Measurements from ENCODE around the gene OPHN1.

Gene OPHN1

DNA sequence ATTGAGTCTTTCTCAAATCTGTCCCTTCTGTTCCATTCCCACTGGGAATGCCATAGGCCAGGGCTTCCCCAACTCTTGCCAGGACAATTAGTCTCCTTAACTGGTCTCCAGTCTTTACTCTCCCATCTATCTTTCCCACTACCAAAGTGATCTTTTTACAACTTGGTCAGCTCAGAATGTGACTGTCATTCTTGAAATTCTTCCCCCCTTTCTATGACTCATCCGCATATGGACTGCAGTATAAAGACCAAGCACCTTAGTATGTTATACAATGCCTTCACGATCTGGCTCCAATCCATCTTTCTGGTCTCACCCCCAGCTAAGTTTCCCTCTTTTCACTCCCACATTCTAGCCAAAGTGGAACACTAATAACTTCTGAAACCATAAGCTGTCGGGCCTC lies 383.8 kb downstream of the OPHN1 start:
- no peak for DNase-seq

DNA sequence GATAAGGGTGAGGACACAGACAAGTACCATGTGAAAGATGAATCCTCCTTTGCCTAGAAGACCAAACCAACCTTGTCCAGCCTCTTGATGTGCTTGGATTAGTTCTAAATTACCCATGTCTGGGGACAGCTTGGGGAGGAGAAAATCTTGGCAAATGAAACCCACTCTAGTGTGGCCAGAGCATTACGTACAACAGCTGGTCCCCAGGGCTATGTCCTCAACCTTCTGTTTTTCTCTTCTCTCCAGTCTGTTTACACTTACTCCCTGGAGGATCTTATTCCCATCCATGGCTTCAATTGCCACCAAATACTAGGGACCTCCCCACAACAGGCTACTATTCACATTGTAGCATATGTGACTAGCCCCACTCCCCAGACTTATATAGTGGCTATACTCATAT lies 384.5 kb downstream of the OPHN1 start:
- no peak for DNase-seq

DNA sequence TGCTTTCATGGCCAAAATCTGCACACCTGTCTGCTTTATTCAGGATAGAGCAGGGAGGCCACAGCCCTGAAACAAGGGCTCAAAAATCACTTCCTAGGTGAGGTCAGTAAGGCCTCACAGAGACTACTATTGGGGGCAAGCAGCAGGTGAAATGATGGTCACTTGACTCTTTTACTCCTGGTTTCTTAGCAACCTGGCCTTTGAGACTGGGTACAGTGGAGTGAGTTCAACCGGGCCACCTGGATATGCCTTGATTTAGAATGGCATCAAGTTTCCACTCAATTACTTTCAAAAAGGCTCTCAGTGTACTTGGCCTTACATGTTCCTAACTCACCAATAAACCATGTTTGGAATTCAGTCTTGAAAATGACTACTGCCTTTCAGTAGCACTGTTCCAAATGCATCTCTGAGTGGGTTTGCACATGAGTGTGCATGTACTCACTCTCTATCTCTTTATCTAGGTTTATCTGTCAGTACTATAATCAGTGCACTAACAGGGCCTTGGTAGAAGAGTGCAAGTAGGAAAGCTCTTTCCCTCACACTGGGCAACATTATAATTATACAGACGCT lies 388.2 kb downstream of the OPHN1 start:
- no peak for DNase-seq

DNA sequence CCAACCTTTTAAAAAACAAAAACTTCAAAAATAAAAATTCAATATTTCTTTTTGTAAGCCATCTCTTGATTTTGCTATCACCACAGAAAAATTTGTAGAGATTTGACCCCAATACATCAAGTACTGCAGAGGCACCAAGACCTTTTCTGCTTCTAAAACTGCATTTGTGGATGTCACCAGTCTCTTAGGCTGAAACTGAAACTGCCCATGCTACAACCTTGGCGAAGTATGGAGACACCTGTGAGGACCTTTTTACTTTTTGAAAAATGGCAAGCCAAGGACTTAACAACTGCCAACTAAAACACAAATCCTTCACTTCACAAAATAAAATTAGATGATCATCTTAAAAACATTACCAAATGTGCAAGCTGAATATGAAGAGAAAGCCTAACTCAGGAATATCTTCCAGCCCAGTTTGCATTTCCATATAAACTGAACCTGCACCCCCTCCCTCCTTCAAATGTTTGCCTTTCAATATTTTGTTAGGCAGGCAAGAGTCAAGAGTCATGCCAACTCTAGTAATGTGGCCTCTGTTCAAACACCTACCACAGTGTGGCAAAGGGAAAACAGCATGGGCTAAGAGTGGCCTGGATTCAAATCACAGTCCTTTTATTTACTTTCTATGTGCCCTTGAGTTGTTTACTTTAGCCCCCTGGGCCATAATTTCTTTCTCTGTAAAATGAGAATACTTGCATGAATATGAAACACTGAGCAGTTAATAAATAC lies 389.4 kb downstream of the OPHN1 start:
- no peak for DNase-seq

DNA sequence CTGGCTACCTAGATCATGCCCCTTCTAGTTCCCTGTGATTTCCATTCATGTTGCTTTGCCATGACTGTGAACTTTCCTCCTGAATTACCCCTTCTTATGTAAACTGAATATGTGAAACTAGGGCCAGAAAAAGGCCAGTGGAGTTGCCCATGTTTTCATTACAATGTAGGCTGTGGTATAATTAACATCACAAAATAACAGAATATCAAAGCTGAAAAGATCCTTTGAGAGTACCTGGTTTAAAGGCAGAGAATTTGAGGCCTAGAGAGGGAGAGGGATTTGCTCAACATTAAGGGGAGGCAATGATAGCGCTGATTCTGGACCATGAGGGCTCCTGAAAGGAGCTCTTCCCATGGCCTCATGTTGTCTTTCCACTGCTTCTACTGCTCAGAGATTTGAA lies 392.2 kb downstream of the OPHN1 start:
- no peak for DNase-seq

DNA sequence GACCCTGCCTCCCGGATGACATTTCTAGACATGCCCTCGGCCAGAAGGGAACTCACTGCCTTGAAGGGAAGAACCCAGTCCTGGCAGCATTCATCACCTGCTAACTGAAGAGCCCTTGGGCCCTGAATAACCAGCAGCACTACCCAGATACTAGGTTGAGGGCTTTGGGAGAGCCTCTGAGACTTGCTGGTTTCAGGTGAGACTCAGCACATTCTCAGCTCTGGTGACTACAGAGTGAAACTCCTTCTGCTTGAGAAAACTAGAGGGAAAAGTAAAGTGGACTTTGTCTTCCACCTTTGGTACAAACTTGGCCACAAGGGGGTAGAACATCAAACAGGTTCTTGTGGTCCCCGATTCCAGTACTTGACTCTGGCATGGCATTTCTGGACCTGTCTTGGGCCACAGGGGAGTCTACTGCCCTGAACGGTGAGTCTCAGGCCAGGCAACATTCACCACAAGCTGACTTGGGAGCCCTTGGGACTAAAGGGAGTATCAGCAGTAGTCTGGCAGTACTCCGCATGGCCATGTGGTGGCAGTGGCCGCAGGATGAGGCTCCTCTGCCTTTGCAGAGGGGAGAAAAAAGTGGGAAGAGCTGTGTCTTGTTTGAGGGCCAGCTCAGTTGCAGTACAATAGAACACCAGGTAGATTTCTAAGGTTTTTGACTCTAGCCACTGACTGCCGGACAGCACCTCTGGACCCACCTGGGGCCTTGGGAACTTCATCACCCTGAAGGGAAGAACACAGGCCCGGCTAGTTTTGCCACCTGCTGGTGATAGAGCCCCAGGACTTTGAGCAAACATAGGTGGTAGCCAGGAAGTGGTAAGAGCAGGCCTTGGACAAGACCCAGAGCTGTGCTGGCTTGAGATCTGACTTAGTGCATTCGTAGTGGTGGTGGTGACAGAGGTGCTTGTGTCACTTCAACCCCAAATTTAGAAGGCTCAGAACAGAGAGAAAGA lies 414.8 kb downstream of the OPHN1 start:
- no peak for DNase-seq

DNA sequence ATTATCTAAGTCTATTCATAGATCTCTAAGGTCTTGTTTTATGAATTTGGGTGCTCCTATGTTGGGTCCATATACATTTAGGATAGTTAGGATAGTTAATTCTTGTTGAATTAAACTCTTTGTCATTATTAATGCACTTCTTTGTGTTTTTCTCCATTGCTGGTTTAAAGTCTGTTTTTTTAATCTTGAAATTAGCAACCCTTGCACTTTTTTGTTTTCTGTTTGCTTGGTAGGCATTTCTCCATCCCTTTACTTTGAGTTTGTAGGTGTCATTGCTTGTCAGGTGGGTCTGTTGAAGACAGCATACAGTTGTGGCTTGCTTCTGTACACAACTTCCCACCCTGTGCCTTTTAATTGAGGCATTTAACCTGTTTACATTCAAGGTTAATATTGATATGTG lies 434.8 kb downstream of the OPHN1 start:
- DNase-seq = no peak

Data from NCI-H2081 (cell line).